NCI-H526 treated with DMSO at 0.1 percent for 48 hours (cell line): ENCODE measurements around the gene PCDHGB3.

Experiments
- DNase-seq: peaks from one replicate; lab custom pipeline; 2025; lab: John Stamatoyannopoulos, UW

PCDHGB3 gene

GRCh38 chr5:141419074-141419880, 49.2 kb downstream of the PCDHGB3 start:
- no peak for DNase-seq

GRCh38 chr5:141420855-141421488, 50.9 kb downstream of the PCDHGB3 start, which contains the start of gene PCDHGA11:
Gene PCDHGA11, plus strand, starts transcription at chr5:141421051. Its CDS starts 177 bp downstream, at chr5:141421228.
- DNase-seq, result no peak

DNA sequence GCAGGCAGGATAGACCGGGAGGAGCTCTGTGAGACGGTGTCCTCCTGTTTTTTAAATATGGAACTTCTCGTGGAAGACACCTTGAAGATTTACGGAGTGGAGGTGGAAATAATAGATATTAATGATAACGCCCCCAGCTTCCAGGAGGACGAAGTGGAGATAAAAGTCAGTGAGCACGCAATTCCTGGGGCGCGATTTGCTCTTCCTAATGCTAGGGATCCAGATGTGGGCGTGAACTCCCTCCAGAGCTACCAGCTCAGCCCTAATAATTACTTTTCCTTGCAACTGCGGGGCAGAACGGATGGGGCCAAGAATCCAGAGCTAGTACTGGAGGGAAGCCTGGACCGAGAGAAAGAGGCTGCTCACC, 51.4 kb downstream of the PCDHGB3 start:
- no peak for DNase-seq
